Stomach (tissue), 9 donors: Measurements from ENCODE around the gene OS9. TPM values are rescaled to one million over a fixed set of nuclear protein-coding genes. Genes with fewer than 3 reads are reported as not detected.
A peak's percentile ranks its signal among the peaks of the same experiment; 100 is the strongest.

ENCODE experiments used
- DNase-seq, 2 donors: peaks; one replicate each; pipeline versions ENCODE4 v3.0.0 to v3.0.0-alpha.2; 2013 to 2019
- H3K27ac ChIP-seq, 5 donors: fragments of 200-600 bp in 4 of 5; sonication (generic) in 4 of 5; one replicate each; pipeline ENCODE4 v1.5.1; 2013 to 2019; ENCODE audit warnings: mild to moderate bottlenecking in 1 of 5, moderate library complexity in 1 of 5
- H3K27me3 ChIP-seq, 3 donors: fragments of 200-600 bp; sonication (generic); one replicate each; pipeline ENCODE4 v1.5.1; 2017 to 2019; ENCODE audit warnings: mixed run types in 1 of 3
- H3K36me3 ChIP-seq, 4 donors: fragments of 200-600 bp; sonication (generic); 1 replicate in 3 of 4; 2 replicates in 1 of 4; pipeline ENCODE4 v1.5.1; 2016 to 2019
- H3K4me1 ChIP-seq, 4 donors: fragments of 200-600 bp; sonication (generic); one replicate each; pipeline ENCODE4 v1.5.1; 2016 to 2019
- H3K4me3 ChIP-seq, 4 donors: fragments of 200-600 bp; sonication (generic) in 3 of 4; one replicate each; pipeline ENCODE4 v1.5.1; 2016 to 2019; ENCODE audit warnings: mild to moderate bottlenecking in 1 of 4
- H3K9me3 ChIP-seq, 4 donors: fragments of 200-600 bp; sonication (generic); one replicate each; pipeline ENCODE4 v1.5.1; 2016 to 2019
- CTCF ChIP-seq, 7 experiments: fragments of 450-650 bp in 4 of 7; fragments of 200-600 bp in 3 of 7; sonication (generic) in 3 of 7; IDR thresholded peaks; one replicate each; pipeline ENCODE4 v1.5.1; 2016 to 2019; ENCODE audit warnings: antibody characterized with exemption in 7 of 7, control low read depth in 2 of 7, mild to moderate bottlenecking in 1 of 7
- EP300 ChIP-seq: sonication (generic); formaldehyde crosslinking; IDR thresholded peaks from one replicate; pipeline ENCODE4 v1.6.1; 2017; ENCODE audit warnings: antibody characterized with exemption
- POLR2A ChIP-seq, 4 donors: fragments of 450-650 bp; IDR thresholded peaks; one replicate each; pipeline ENCODE4 v1.6.1; 2016; ENCODE audit warnings: antibody characterized with exemption in 4 of 4, control low read depth in 2 of 4, mild to moderate bottlenecking in 1 of 4, moderate library complexity in 1 of 4
- POLR2AphosphoS5 ChIP-seq, 3 donors: sonication (generic); formaldehyde crosslinking; IDR thresholded peaks; one replicate each; pipeline ENCODE4 v1.6.1; 2016; ENCODE audit warnings: antibody characterized with exemption in 3 of 3
- WGBS, 5 donors: extraction: QIAGEN DNeasy Blood & Tissue Kit in 3 of 5; methylation state at CpG; one replicate each; pipeline versions ENCODE4 v1.1.5 to v1.1.7; 2013 to 2018; 5-methylcytosine and 5-hydroxymethylcytosine counted together
- intact Hi-C: fragments of 100-400 bp; cut with DNase I; formaldehyde crosslinking; loops from one replicate; pipeline ENCODE4 v1.15.1; 2023; ENCODE audit warnings: low total_unique reads
- polyA plus RNA-seq, 3 donors: library from polyadenylated mRNA; stranded (reverse); fragments of 200-250 nt; gene quantifications; one replicate each; pipeline ENCODE4 v1.2.3, GENCODE V29; 2013
- total RNA-seq, 5 donors: library from RNA; depleted of rRNA; stranded (reverse); fragments of >200 nt; gene quantifications; one replicate each; pipeline versions ENCODE4 v1.1.0 to v1.2.3, GENCODE V29; 2014 to 2016
- donor health status: healthy with polysubstance abuse.
- donor health status: Bipolar disorder and iron deficiency.
- donor health status: healthy.

OS9 gene
- total and polyA plus RNA-seq, 8 donors = 85.8 to 408 (median 169) TPM

GRCh38 chr12:57740656-57741412, 46.9 kb downstream of the OS9 start:
- WGBS, 5 donors = 50 to 70% (median 56%) methylated on average over 5 of the region's 5 CpGs
- no peak for TF ChIP-seq POLR2A (IDR thresholded peaks at IDR 0.05)
- TF ChIP-seq EP300 = no peak
- TF ChIP-seq POLR2AphosphoS5 (IDR thresholded peaks at IDR 0.05) = no peak
- no peak for TF ChIP-seq CTCF (IDR thresholded peaks at IDR 0.05)
- peak overlapping the region in 1 of 5 donors; percentile 71 for H3K27ac ChIP-seq
- intact Hi-C loops = no loop called here
- peak in 1 of 2 donors; percentile 78 for DNase-seq
- no peaks in the 10 kb centered on the region for H3K9me3 ChIP-seq
- peaks cover 42 to 65% (median 47%) of the 10 kb centered on the region in 4 donors for H3K4me1 ChIP-seq
- H3K27me3 ChIP-seq = peaks cover 16 to 77% (median 47%) of the 10 kb centered on the region in 3 donors
- H3K4me3 ChIP-seq = peak overlapping the region in 3 of 4 donors; percentile 33 to 41 (median 40)
- no peaks in the 10 kb centered on the region for H3K36me3 ChIP-seq

- no peak for DNase-seq
- intact Hi-C loops = no loop called here
- peaks cover 0 to 3% (median 1%) of the 10 kb centered on the region in 4 donors for H3K36me3 ChIP-seq
- 56 to 81% (median 69%) methylated on average over 1 of the region's 1 CpG for WGBS, 5 donors
- H3K9me3 ChIP-seq = no peaks in the 10 kb centered on the region
- peaks cover 15 to 71% (median 42%) of the 10 kb centered on the region in 3 donors for H3K27me3 ChIP-seq
- H3K27ac ChIP-seq = peak overlapping the region in 4 of 5 donors; percentile 0 to 71 (median 29)
- peak overlapping the region; percentile 11 to 41 (median 36) for H3K4me3 ChIP-seq
- H3K4me1 ChIP-seq = peaks cover 36 to 64% (median 47%) of the 10 kb centered on the region in 4 donors
- TF ChIP-seq POLR2AphosphoS5 (IDR thresholded peaks at IDR 0.05) (no peak), CTCF (IDR thresholded peaks at IDR 0.05) (no peak), POLR2A (IDR thresholded peaks at IDR 0.05) (no peak), EP300 (no peak)
Measured at GRCh38 chr12:57741413-57741789, 47.5 kb downstream of the OS9 start.

DNA sequence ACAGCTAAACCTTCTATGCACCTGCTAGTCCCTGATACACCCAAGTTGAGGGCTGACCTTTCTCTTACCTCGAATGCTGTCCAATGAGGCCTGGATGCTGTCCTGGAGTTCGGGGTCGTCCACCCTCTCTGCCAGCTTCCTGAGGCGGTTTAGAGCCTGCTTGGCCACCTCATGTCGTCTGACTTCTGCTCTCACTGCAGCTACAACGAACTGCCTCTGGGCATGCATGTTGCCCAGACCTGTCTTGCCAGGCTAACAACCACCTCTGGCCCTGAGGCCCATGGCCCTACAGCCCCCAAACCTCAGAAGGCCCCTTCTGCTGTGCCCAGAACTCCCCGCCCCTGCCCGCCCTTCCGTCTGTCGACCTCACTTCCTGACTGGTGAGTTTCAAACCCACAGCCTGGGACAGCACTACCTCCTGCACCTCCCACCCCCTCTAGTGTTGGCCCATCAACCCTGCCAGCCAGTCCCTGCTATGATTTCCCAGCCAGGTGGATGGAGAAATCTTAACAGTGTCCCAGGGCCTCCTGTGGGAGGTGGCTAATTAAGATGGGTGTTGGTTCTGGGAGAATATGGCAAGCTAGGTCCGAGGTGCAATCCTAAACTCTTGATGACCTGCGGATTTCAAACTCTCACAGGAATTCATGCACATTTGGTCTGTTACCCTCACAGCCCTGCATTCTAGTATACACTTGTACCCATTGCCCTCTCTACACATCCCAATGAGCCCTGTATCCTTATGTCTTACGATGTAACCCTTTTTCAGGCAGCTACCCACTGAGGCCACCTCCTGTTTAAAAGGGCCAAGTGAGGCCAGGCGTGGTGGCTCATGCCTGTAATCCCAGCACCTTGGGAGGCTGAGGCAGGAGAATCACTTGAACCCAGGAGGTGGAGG, 48.2 kb downstream of the OS9 start:
- peak overlapping the region; percentile 11 to 41 (median 36) for H3K4me3 ChIP-seq
- intact Hi-C loops = no loop called here
- 39 to 57% (median 45%) methylated on average over 14 of the region's 14 CpGs for WGBS, 5 donors
- peak overlapping the region in 4 of 5 donors; percentile 10 to 71 (median 29) for H3K27ac ChIP-seq
- H3K36me3 ChIP-seq = peaks cover 4 to 10% (median 8%) of the 10 kb centered on the region in 4 donors
- peaks cover 8 to 64% (median 35%) of the 10 kb centered on the region in 3 donors for H3K27me3 ChIP-seq
- TF ChIP-seq CTCF (IDR thresholded peaks at IDR 0.05) = no peak
- no peak for TF ChIP-seq POLR2AphosphoS5 (IDR thresholded peaks at IDR 0.05)
- TF ChIP-seq POLR2A (IDR thresholded peaks at IDR 0.05) = no peak
- TF ChIP-seq EP300 = no peak
- peak; percentile 50 to 67 for DNase-seq
- H3K9me3 ChIP-seq = no peaks in the 10 kb centered on the region
- H3K4me1 ChIP-seq = peaks cover 33 to 57% (median 41%) of the 10 kb centered on the region in 4 donors

DNA sequence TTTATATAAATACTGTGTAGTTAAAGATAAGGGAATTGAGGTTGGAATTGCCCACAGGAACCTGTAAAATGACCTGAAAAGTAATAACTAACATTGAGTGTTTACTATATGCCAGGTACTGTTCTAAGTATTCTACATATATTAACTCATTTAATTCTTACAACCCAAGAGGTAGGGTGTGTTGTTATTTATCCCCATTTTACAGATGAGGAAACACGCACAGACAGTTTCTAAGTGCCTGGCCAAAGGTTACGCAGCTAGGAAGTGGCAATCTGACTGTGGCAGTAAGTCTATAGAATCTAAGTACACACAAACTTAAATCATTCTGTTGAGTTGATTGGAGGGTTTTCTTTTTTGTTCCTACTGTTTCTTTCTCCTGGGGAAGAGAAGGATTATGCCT, 49.8 kb downstream of the OS9 start:
- TF ChIP-seq EP300 = no peak
- no peak for TF ChIP-seq CTCF (IDR thresholded peaks at IDR 0.05)
- no peak for TF ChIP-seq POLR2AphosphoS5 (IDR thresholded peaks at IDR 0.05)
- no peak for TF ChIP-seq POLR2A (IDR thresholded peaks at IDR 0.05)
- Histone ChIP-seq H3K9me3 (no peaks in the 10 kb centered on the region), H3K4me3 (no peak overlapping the region), H3K27ac (peak overlapping the region in 2 of 5 donors; percentile 95 to 97), H3K36me3 (peaks cover 20 to 27% (median 25%) of the 10 kb centered on the region in 4 donors), H3K27me3 (peaks cover 0 to 47% (median 18%) of the 10 kb centered on the region in 3 donors), H3K4me1 (peaks cover 16 to 41% (median 24%) of the 10 kb centered on the region in 4 donors)
- DNase-seq = no peak
- 80 to 96% (median 91%) methylated on average over 2 of the region's 2 CpGs for WGBS, 5 donors
- intact Hi-C loops = no loop called here
